K562 (cell line): ENCODE data around the gene ABHD10. TPM values are rescaled to one million over a fixed set of nuclear protein-coding genes. Genes with fewer than 3 reads are reported as not detected.

Experiments
- ATAC-seq: fragments of 200-7000 bp; cut with Tn5 transposase; 3 replicates; pipeline ENCODE4 v1.9.1; 2020; ENCODE audit warnings: moderate library complexity
- BruUV-seq: library from RNA; stranded (reverse); fragments of 400-500 nt; replicated peaks from 2 replicates; lab custom pipeline; 2021; lab: Mats Ljungman, UMichigan
- CTCF ChIA-PET: fragments of 300-600 bp; formaldehyde crosslinking; extraction: SDS; loops from one replicate; lab custom pipeline; 2021; ENCODE audit warnings: low intra/inter-chr PET ratio; lab: Yijun Ruan, JAX
- POLR2A ChIA-PET: fragments of 300-600, 350-650 bp; sonication (Branson Sonifier 250); formaldehyde crosslinking; extraction: SDS; loops from one replicate; lab custom pipeline; 2021; ENCODE audit warnings: antibody characterized with exemption, inconsistent platforms; lab: Yijun Ruan, JAX
- DNase-seq, 4 experiments: peaks; one replicate each; pipeline versions ENCODE4 v3.0.0 to v3.0.0-alpha.2; 2011 to 2018; ENCODE audit warnings: low spot score in 3 of 4, mixed read lengths in 3 of 4; ENCODE audit errors: extremely low read depth in 1 of 4
- FAIRE-seq: peaks from 2 replicates; lab custom pipeline; 2011; peaks lifted over from hg19 to GRCh38; lab: Jason Lieb, UNC
- H2AFZ ChIP-seq: 2 replicates; pipeline ENCODE4 v1.6.0; 2011; ENCODE audit warnings: low read depth, low read length, control low read depth, inconsistent platforms
- H3K27ac ChIP-seq: fragments of 200-600 bp; 3 replicates; pipeline ENCODE4 v1.8.0; 2011; ENCODE audit warnings: low read depth, mild to moderate bottlenecking, control low read depth, inconsistent platforms, low read length, moderate library complexity, mixed read lengths; ENCODE audit errors: extremely low read depth
- H3K27me3 ChIP-seq, 2 experiments: fragments of 300-600 bp in 1 of 2; 2 replicates in 1 of 2; 3 replicates in 1 of 2; pipeline versions ENCODE4 v1.6.0 to v1.8.0; 2011; ENCODE audit warnings: inconsistent platforms in 2 of 2, low read length in 2 of 2, mild to moderate bottlenecking in 1 of 2, mixed read lengths in 1 of 2, moderate library complexity in 1 of 2; ENCODE audit not compliant: control insufficient read depth in 2 of 2, insufficient read depth in 2 of 2
- H3K36me3 ChIP-seq: fragments of 300-600 bp; 3 replicates; pipeline ENCODE4 v1.8.0; 2011; ENCODE audit warnings: mild to moderate bottlenecking, low read length, inconsistent platforms; ENCODE audit not compliant: control insufficient read depth, insufficient read depth
- H3K4me1 ChIP-seq, 2 experiments: fragments of 200-600 bp in 1 of 2; replicated peaks in 1 of 2; 2 replicates in 1 of 2; 3 replicates in 1 of 2; pipeline versions ENCODE4 v1.5.1 to v1.8.0; 2011; ENCODE audit warnings: inconsistent platforms in 2 of 2, low read length in 2 of 2, mild to moderate bottlenecking in 1 of 2, mixed read lengths in 1 of 2, moderate library complexity in 1 of 2; ENCODE audit not compliant: control insufficient read depth in 2 of 2, insufficient read depth in 2 of 2
- H3K4me2 ChIP-seq: 2 replicates; pipeline ENCODE4 v1.6.1; 2011; ENCODE audit warnings: low read length, control low read depth, inconsistent platforms, mixed read lengths; ENCODE audit not compliant: insufficient read depth
- H3K4me3 ChIP-seq: fragments of 200-600 bp; sonication (generic), shearing (Covaris generic); 2 replicates; pipeline ENCODE4 v1.5.1; 2016; ENCODE audit warnings: control low read depth, inconsistent platforms
- H3K79me2 ChIP-seq: fragments of 200-600 bp; 3 replicates; pipeline ENCODE4 v1.8.0; 2011; ENCODE audit warnings: low read length, inconsistent platforms; ENCODE audit not compliant: control insufficient read depth, insufficient read depth
- H3K9ac ChIP-seq, 2 experiments: 2 replicates each; pipeline versions ENCODE4 v1.6.0 to v1.6.1; 2011; ENCODE audit warnings: low read depth in 2 of 2, low read length in 2 of 2, control low read depth in 1 of 2, inconsistent platforms in 1 of 2, mild to moderate bottlenecking in 1 of 2, mixed read lengths in 1 of 2; ENCODE audit not compliant: insufficient read depth in 1 of 2
- H3K9me1 ChIP-seq: one replicate; pipeline ENCODE4 v1.6.0; 2011; ENCODE audit warnings: inconsistent platforms, mild to moderate bottlenecking, low read length, moderate library complexity; ENCODE audit not compliant: control insufficient read depth, insufficient read depth
- H3K9me3 ChIP-seq: replicated peaks from 2 replicates; pipeline ENCODE4 v1.5.1; 2011; ENCODE audit warnings: low read depth, low read length, inconsistent platforms; ENCODE audit not compliant: control insufficient read depth, insufficient read depth
- H4K20me1 ChIP-seq: replicated peaks from 2 replicates; pipeline ENCODE4 v1.6.1; 2011; ENCODE audit warnings: low read length, inconsistent platforms, mixed read lengths; ENCODE audit not compliant: control insufficient read depth, insufficient read depth
- EP400 ChIP-seq: fragments of 450-650 bp; IDR thresholded peaks from 2 replicates; pipeline ENCODE4 v1.6.1; 2017; ENCODE audit warnings: antibody characterized with exemption, mild to moderate bottlenecking, moderate library complexity
- HDAC3 ChIP-seq: fragments of 450-650 bp; IDR thresholded peaks from 2 replicates; pipeline ENCODE4 v1.6.1; 2018; ENCODE audit warnings: borderline replicate concordance, mild to moderate bottlenecking, moderate library complexity; ENCODE audit not compliant: partially characterized antibody
- SIN3A ChIP-seq, 2 experiments: fragments of 150-350 bp in 1 of 2; IDR thresholded peaks; 2 replicates each; pipeline ENCODE4 v1.6.1; 2011 to 2016; ENCODE audit warnings: borderline replicate concordance in 2 of 2, low read depth in 2 of 2, low read length in 2 of 2, mild to moderate bottlenecking in 2 of 2, moderate library complexity in 2 of 2; ENCODE audit not compliant: control insufficient read depth in 1 of 2
- ZBTB49 ChIP-seq: sonication (generic); formaldehyde crosslinking; IDR thresholded peaks from 2 replicates; pipeline ENCODE4 v1.8.0; 2022; ENCODE audit warnings: missing genetic modification reagents, mild to moderate bottlenecking, borderline replicate concordance
- ZNF174 ChIP-seq: fragments of 250-450 bp; sonication (Bioruptor Pico); IDR thresholded peaks from 2 replicates; pipeline ENCODE4 v1.4.0; 2020; ENCODE audit warnings: mild to moderate bottlenecking
- ZNF41 ChIP-seq: fragments of 250-450 bp; sonication (Bioruptor Pico); conservative IDR thresholded peaks from 2 replicates; pipeline ENCODE4 v1.4.0; 2020; ENCODE audit warnings: mild to moderate bottlenecking
- WGBS: fragments of 100-300 bp; shearing (Covaris generic); methylation state at CpG from one replicate; pipeline ENCODE4 v1.1.6; 2016; ENCODE audit warnings: low coverage, mixed read lengths; ENCODE audit not compliant: insufficient coverage; ENCODE audit errors: missing lambda C conversion rate; 5-methylcytosine and 5-hydroxymethylcytosine counted together
- in situ Hi-C: fragments of 300-500 bp; cut with MboI; formaldehyde crosslinking; loops from 4 replicates; pipeline ENCODE4 v1.15.0; 2018; ENCODE audit warnings: inconsistent platforms, mixed read lengths
- intact Hi-C: fragments of 100-400 bp; cut with micrococcal nuclease; formaldehyde crosslinking; loops from 2 replicates; pipeline ENCODE4 v1.14.2; 2022
- polyA plus RNA-seq, 8 experiments: library from polyadenylated mRNA; depleted of rRNA in 4 of 8; stranded (reverse) in 5 of 8; unstranded in 3 of 8; fragments of >200 nt; fragmentation: Nextera tagmentation in 2 of 8; fragmentation: Illumina TruSeq in 1 of 8; extraction: Ambion mirVana in 2 of 8; extraction: Trizol in 1 of 8; gene quantifications; 2 replicates each; pipeline versions ENCODE4 v1.2.1 to v1.2.3, GENCODE V29; 2011 to 2014; ENCODE audit warnings: inconsistent platforms in 1 of 8, missing spikeins in 1 of 8
- total RNA-seq, 7 experiments: library from RNA; depleted of rRNA in 6 of 7; stranded (reverse); fragments of >200 nt in 6 of 7; fragmentation: Illumina TruSeq in 2 of 7; extraction: Trizol in 2 of 7; gene quantifications; 2 replicates each; pipeline versions ENCODE4 v1.2.1 to v1.2.3, GENCODE V29; 2011 to 2021; ENCODE audit warnings: low replicate concordance in 1 of 7
- TF ChIP-seq, protein P1 (sequence below): fragments of 450-650 bp; formaldehyde crosslinking; IDR thresholded peaks from 2 replicates; pipeline ENCODE4 v1.4.0; 2022; ENCODE audit warnings: missing genetic modification characterization

Gene ABHD10
- total and polyA plus RNA-seq, 9 of the 15 experiments (the other 6 are each of a cell fraction or from before 2014, with no cell fraction given): 6.1 to 29.5 (median 11.5) TPM

DNA sequence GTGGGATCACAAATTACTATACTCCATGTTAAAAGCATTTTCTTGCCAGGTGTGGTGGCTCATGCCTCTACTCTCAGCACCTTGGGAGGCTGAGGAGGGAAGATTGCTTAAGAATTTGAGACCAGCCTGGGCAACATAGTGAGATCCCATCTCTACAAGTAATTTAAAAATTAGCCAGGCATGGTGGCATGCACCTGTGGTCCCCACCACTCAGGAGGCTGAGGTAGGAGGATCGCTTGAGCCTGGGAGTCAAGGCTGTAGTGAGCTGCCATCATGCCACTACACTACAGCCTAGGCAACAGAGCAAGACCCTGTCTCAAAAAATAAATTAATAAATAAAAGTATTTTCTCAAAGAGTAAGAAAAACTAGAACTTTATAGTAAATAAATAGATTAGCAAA is 22.9 kb upstream of the ABHD10 start:
- in situ Hi-C loops: no loop called here
- Histone ChIP-seq H3K4me1 (no peaks in the 10 kb centered on the region), H2AFZ (no peak overlapping the region), H3K9me3 (no peaks in the 10 kb centered on the region), H3K27ac (no peak overlapping the region), H3K27me3 (0 out of 5 replicates have a peak, but pooled peaks cover 0 to 6% of the 10 kb centered on the region in 2 experiments), H3K9me1 (no peaks in the 10 kb centered on the region), H3K36me3 (no peaks in the 10 kb centered on the region), H3K4me2 (no peak overlapping the region), H3K4me3 (no peak overlapping the region), H4K20me1 (no peaks in the 10 kb centered on the region), H3K79me2 (no peaks in the 10 kb centered on the region), H3K9ac (no peak overlapping the region)
- WGBS: 0% methylated on average over 1 of the region's 1 CpG
- no TSS peak for BruUV-seq
- ChIA-PET POLR2A (no interaction called here), CTCF (no interaction called here)
- ATAC-seq (no peak), DNase-seq (no peak), FAIRE-seq (no peak)
- TF ChIP-seq HDAC3: no peak
- TF ChIP-seq EP400: no peak
- TF ChIP-seq, protein P1, sequence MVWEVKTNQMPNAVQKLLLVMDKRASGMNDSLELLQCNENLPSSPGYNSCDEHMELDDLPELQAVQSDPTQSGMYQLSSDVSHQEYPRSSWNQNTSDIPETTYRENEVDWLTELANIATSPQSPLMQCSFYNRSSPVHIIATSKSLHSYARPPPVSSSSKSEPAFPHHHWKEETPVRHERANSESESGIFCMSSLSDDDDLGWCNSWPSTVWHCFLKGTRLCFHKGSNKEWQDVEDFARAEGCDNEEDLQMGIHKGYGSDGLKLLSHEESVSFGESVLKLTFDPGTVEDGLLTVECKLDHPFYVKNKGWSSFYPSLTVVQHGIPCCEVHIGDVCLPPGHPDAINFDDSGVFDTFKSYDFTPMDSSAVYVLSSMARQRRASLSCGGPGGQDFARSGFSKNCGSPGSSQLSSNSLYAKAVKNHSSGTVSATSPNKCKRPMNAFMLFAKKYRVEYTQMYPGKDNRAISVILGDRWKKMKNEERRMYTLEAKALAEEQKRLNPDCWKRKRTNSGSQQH (CRISPR knock-in tag): no peak
- TF ChIP-seq ZNF41 (CRISPR knock-in tag): no peak
- no peak for TF ChIP-seq ZBTB49 (CRISPR knock-in tag)
- no peak for TF ChIP-seq ZNF174 (CRISPR knock-in tag)
- TF ChIP-seq SIN3A (IDR thresholded peaks at IDR 0.05; ENCODE audit: borderline replicate concordance in 2 of 2, control insufficient read depth in 1 of 2, low read depth in 2 of 2, low read length in 2 of 2): no peak
- intact Hi-C loops: no loop called here
